GM19239 (cell line): ENCODE measurements around the gene WWOX.

Experiments
- DNase-seq: peaks from one replicate; pipeline ENCODE4 v3.0.0; 2011; ENCODE audit warnings: low spot score; ENCODE audit not compliant: insufficient read length
- FAIRE-seq: peaks from 2 replicates; lab custom pipeline; 2011; peaks lifted over from hg19 to GRCh38; lab: Jason Lieb, UNC

Gene WWOX

GRCh38 chr16:78137782-78138616 is 38.5 kb downstream of the WWOX start:
- FAIRE-seq (peak; percentile 73), DNase-seq (peak; percentile 9)

GRCh38 chr16:78140818-78141466 is 41.5 kb downstream of the WWOX start:
- DNase-seq = no peak
- FAIRE-seq = no peak

GRCh38 chr16:78142788-78143187 is 43.3 kb downstream of the WWOX start:
- FAIRE-seq (no peak), DNase-seq (no peak)

- DNase-seq (no peak), FAIRE-seq (no peak)
Observed at GRCh38 chr16:78146807-78147206, 47.4 kb downstream of the WWOX start.

- FAIRE-seq = no peak
- no peak for DNase-seq
Observed at GRCh38 chr16:78147911-78148401, 48.5 kb downstream of the WWOX start.

GRCh38 chr16:78150233-78150632 is 50.8 kb downstream of the WWOX start:
- FAIRE-seq (no peak), DNase-seq (no peak)

- FAIRE-seq = no peak
Observed at GRCh38 chr16:78154729-78155461, 55.4 kb downstream of the WWOX start.

GRCh38 chr16:78155791-78156345 is 56.4 kb downstream of the WWOX start:
- FAIRE-seq = no peak
- DNase-seq = no peak

More at GRCh38 chr16:78154729-78155461, 55.4 kb downstream of the WWOX start:
- no peak for DNase-seq

GRCh38 chr16:78161023-78161729 is 61.7 kb downstream of the WWOX start:
- no peak for DNase-seq
- no peak for FAIRE-seq

GRCh38 chr16:78163772-78164670 is 64.6 kb downstream of the WWOX start:
- DNase-seq (no peak), FAIRE-seq (no peak)

GRCh38 chr16:78170494-78170933 is 71.1 kb downstream of the WWOX start:
- no peak for DNase-seq
- no peak for FAIRE-seq

GRCh38 chr16:78175287-78175686 is 75.8 kb downstream of the WWOX start:
- DNase-seq (no peak), FAIRE-seq (no peak)

GRCh38 chr16:78176435-78176834 is 77.0 kb downstream of the WWOX start:
- no peak for FAIRE-seq
- DNase-seq = no peak

GRCh38 chr16:78177218-78177617 is 77.8 kb downstream of the WWOX start:
- no peak for DNase-seq
- no peak for FAIRE-seq

GRCh38 chr16:78177987-78178386 is 78.5 kb downstream of the WWOX start:
- no peak for FAIRE-seq
- no peak for DNase-seq

- DNase-seq (no peak), FAIRE-seq (no peak)
Observed at GRCh38 chr16:78179666-78180065, 80.2 kb downstream of the WWOX start.

GRCh38 chr16:78180349-78180748 is 80.9 kb downstream of the WWOX start:
- FAIRE-seq (no peak), DNase-seq (no peak)

- FAIRE-seq = no peak
- no peak for DNase-seq
Observed at GRCh38 chr16:78183437-78184237, 84.2 kb downstream of the WWOX start.
